Ishikawa (cell line): ENCODE data around the gene SNTG2.

ENCODE experiments used
- CEBPB ChIP-seq: IDR thresholded peaks from 2 replicates; pipeline ENCODE4 v1.6.1; 2012
- CREB1 ChIP-seq: IDR thresholded peaks from 2 replicates; pipeline ENCODE4 v1.6.1; 2012; ENCODE audit warnings: low read depth
- EGR1 ChIP-seq: IDR thresholded peaks from 2 replicates; pipeline ENCODE4 v1.6.1; 2012
- EP300 ChIP-seq: IDR thresholded peaks from 2 replicates; pipeline ENCODE4 v1.6.1; 2012; ENCODE audit warnings: borderline replicate concordance
- FOXM1 ChIP-seq: IDR thresholded peaks from 2 replicates; pipeline ENCODE4 v1.6.1; 2012; ENCODE audit warnings: low read depth, borderline replicate concordance
- MAX ChIP-seq: IDR thresholded peaks from 2 replicates; pipeline ENCODE4 v1.6.1; 2012
- NFIC ChIP-seq: IDR thresholded peaks from 2 replicates; pipeline ENCODE4 v1.6.1; 2012
- RAD21 ChIP-seq: IDR thresholded peaks from 2 replicates; pipeline ENCODE4 v1.6.1; 2012; ENCODE audit warnings: low read depth
- REST ChIP-seq: IDR thresholded peaks from 2 replicates; pipeline ENCODE4 v1.6.1; 2012; ENCODE audit warnings: low read depth, mild to moderate bottlenecking
- TAF1 ChIP-seq: IDR thresholded peaks from 2 replicates; pipeline ENCODE4 v1.6.1; 2012; ENCODE audit warnings: low read depth, mild to moderate bottlenecking
- TCF12 ChIP-seq: IDR thresholded peaks from 2 replicates; pipeline ENCODE4 v1.6.1; 2012; ENCODE audit warnings: low read depth
- TEAD4 ChIP-seq: IDR thresholded peaks from 2 replicates; pipeline ENCODE4 v1.6.1; 2012
- USF1 ChIP-seq: IDR thresholded peaks from 2 replicates; pipeline ENCODE4 v1.6.1; 2012
- YY1 ChIP-seq: IDR thresholded peaks from 2 replicates; pipeline ENCODE4 v1.6.1; 2012; ENCODE audit warnings: low read depth
- ZBTB7A ChIP-seq: IDR thresholded peaks from 2 replicates; pipeline ENCODE4 v1.6.1; 2012; ENCODE audit warnings: low read depth

SNTG2 gene

DNA sequence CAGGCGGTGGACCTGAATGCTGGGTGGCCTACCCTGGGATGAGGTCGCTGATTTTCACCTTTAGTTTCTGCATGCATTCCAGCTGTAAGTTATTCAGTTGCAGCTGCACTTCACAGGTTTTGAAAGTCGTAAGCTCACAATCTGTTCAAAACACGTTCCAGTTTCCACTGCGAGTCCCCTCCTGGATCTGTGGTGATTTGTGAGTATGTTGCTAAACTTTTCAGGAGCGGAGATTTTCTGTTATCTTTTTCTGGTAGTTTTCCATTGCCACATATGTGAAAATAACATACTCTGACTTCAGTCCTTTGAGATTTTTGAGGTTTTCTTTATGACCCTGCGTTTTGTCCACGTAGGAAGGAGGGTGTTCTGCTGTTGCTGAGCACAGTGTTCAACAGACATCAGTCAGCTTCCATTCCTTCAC, 102.1 kb downstream of the SNTG2 start:
- TF ChIP-seq CREB1, result no peak
- no peak for TF ChIP-seq YY1
- TF ChIP-seq USF1, result no peak
- no peak for TF ChIP-seq ZBTB7A
- no peak for TF ChIP-seq REST

- no peak for TF ChIP-seq NFIC
- TF ChIP-seq RAD21, result no peak
- TF ChIP-seq TCF12, result no peak
- no peak for TF ChIP-seq ZBTB7A
- TF ChIP-seq CEBPB, result no peak
- TF ChIP-seq TEAD4, result no peak
- no peak for TF ChIP-seq YY1
- TF ChIP-seq USF1, result no peak
Measured at GRCh38 chr2:1053786-1054185, 103.1 kb downstream of the SNTG2 start.

DNA sequence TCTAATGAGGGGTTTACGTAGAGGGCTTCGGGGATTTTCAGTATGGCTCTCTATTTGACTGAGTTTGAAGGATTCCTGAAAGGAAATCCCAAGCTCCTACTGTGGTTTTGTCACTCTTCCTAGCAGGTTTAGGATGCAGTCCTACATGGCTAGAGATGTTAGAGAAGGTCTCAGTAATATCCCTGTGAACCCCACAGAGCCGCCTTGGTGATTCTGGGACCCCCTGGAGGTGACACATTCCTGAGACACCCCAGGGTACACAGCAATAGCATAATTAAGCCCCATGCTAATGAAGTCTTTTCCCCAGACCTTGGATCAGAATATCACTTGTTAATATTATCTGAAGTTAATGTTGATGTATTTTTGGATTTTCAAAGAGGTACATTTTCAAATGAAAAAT, 103.8 kb downstream of the SNTG2 start:
- TF ChIP-seq REST (no peak), MAX (no peak), ZBTB7A (no peak), TCF12 (no peak), YY1 (no peak), RAD21 (no peak), USF1 (no peak), FOXM1 (no peak), NFIC (no peak)

- TF ChIP-seq FOXM1, result no peak
- TF ChIP-seq RAD21, result no peak
- no peak for TF ChIP-seq TEAD4
Measured at GRCh38 chr2:1055014-1055595, 104.5 kb downstream of the SNTG2 start.

DNA sequence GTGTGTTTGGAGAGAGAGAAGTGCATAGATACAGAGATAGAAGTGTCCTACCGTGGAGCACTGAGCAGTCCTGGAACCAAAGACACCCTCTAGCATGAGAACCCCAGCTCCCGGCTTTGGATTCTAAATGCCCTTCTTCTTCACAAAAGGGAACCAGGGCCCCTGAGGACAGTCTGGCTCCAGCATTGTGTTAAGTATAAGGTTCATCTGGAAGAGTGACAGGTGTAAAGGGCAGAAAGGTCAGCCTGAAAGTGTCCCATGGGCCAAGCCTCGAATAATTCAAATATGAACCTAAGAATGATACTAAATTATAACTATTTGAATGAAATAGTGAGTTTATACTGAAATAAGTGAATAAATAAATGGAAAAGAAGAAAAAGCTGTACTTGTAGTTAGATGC, 109.7 kb downstream of the SNTG2 start:
- TF ChIP-seq TAF1, result no peak
- no peak for TF ChIP-seq MAX
- no peak for TF ChIP-seq TCF12
- TF ChIP-seq EP300, result no peak
- TF ChIP-seq CREB1, result no peak
- TF ChIP-seq YY1, result no peak
- no peak for TF ChIP-seq NFIC
- TF ChIP-seq TEAD4, result no peak
- TF ChIP-seq CEBPB, result no peak

DNA sequence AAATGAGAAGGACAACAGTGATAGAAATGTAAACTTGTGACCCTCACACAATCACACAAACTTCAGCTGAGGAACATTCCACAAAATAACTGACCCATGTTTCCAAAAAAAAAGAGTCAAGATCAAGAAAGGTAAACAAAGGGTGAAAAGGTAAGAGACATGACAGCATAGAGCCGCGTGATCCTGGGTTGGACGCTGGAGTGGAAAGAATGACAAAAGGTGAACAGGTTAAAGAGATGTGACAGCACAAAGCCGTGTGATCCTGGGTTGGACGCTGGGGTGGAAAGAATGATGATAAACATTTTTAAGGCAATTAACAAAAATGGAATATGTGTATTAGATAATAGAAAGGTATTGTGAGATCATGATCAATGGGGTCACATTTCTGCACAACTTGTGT, 110.3 kb downstream of the SNTG2 start:
- TF ChIP-seq CREB1 (no peak), TCF12 (no peak), EGR1 (no peak), TEAD4 (no peak), MAX (no peak), RAD21 (no peak), USF1 (no peak), NFIC (no peak), CEBPB (no peak), YY1 (no peak), EP300 (no peak), REST (no peak), TAF1 (no peak), FOXM1 (no peak), ZBTB7A (no peak)
